ENCODE measurements around the gene EPHB2. TPM values are rescaled to one million over a fixed set of nuclear protein-coding genes. Genes with fewer than 3 reads are reported as not detected.

Gene EPHB2
- total RNA-seq, 1 donor, result under 0.01 TPM

DNA sequence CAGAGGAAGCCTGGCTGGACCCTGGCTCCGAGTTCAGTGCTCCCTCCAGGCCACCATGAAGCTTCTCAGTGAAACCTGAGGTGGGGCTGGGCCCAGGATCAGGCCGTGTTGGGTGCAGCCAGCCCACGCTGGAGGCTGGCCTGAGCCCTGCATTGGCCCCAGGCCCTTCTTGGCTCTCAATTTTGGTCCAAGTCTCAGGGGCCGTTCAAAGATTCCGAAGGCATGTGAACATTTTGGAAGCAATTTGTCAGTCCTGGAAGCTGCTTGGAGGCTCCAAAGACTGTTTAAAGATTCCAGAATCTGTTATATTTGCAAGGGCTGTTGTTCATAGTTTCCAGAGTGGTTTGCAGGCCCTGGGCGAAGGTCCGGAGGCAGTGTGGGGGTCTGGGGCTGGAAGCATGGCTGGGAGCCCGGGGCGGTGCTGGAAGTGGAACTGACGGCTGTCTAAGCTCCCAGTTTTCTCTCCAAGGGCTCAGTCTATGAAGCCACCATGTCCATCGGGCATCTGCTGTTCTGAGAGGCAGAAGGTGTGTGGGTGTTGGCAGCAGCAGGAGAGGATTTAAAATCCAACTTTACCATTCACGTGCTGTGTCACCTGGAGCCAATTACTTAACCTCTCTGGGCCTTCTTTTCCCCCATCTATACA is 104.9 kb downstream of the EPHB2 start:
- DNase-seq (ENCODE audit: low read depth in 2 of 3, low spot score in 2 of 3), result no peak

DNA sequence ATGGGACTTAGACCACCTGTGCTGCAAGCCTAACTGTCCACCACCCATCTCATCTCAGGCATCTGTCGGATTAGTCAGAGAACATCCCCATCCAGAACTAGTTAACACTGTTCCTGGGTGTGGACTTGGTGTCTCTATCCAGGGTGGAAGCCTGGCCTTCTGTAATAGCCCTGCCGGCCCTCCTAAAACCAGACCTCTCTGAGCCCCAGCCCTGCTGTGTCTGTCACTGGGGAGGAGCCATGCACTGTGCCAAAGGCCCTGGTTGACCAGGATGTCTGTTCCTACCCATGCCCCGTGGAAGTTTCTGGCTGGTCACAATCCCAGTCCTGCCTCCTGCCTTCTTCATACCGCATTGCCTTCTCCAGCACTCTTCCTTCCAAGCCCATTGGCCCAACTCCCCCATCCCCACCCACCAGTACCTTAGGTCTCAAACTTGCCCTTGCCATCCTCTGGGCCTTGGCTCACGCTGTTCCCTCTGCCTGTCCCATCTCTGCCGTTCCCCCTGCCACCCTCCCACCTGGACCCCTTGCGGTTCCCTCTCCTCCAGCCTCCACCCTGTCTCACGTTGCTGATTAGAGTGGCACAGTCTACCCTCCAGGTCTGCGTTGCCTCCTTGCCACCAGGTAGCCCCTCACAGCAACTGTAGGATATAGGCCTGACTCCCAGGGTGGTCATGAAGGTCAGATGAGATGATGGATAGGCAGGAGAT is 105.6 kb downstream of the EPHB2 start:
- DNase-seq (ENCODE audit: low read depth in 2 of 3, low spot score in 2 of 3), result no peak

DNA sequence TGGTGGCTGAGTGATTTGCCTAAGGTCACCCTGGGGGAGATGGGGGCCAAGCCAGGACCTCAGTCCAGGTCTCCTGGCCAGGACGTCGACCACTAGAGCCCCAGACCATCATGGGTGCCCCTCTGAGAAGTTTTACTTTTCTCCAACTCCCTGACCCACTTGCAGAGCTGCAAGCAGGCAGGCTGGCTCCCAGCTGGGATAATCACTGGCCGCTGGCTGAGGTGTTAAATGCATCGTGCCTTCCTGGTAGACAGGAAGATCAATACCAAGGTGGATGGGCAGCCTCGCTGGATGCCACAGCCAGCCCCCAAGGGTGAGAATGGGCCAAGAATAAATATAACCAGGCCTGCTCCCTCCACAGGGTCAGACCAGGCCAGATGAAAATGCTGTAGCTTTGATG is 106.2 kb downstream of the EPHB2 start:
- DNase-seq (ENCODE audit: low read depth in 2 of 3, low spot score in 2 of 3), result no peak

DNA sequence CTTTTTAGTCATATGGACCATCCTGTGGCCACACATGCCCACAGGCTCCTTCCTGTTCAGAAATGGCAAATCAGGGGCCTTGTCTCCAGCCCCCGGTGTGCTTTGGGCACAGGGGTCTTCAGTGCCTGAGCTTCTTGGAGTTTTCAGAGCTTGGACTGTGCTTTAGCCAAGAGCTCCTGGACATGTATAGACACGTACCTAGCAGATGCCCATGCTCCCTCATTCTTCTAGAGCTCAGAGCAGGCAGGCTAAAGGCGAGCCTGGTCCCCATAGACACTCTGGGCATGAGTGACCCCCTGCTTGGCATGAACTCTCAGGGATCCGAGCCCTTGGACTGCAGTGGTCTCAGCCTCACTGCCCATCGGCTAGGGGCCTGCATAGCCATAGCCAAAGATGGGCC is 106.8 kb downstream of the EPHB2 start:
- no peak for DNase-seq (ENCODE audit: low read depth in 2 of 3, low spot score in 2 of 3)

DNA sequence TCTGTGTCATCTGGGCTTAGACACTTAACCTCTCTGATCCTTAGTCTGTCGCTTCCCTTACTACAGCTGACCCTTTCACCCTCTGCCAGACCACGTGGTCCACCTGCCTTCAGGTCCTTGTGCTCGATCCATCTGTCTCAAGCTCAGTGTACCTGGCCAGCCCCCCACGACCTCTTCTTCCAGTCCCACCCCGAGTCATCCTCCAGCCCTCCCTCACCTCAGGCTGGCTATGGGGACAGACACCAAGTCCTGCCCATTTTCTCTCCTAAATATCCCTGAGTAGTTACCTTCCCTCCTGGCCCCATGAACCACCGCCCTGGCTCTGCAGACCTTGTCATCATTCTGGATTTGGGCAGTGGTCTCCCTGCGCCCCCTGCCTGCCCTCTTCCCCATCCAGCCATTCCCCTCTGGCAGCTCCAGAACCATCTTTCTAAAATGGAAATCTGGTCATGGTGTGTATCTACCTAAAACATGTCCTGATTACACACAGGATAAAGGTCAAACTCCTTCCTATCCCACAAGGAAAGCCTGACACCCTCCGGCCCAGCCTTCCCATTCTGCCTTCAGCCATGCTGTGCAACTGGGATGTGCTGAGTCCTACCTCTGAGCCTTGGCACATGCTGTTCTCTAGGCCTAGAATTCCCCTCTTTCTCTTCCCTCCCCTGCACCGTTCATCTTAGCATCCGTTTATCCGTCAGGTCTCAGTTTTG is 107.6 kb downstream of the EPHB2 start:
- DNase-seq (ENCODE audit: low read depth in 2 of 3, low spot score in 2 of 3), result no peak

DNA sequence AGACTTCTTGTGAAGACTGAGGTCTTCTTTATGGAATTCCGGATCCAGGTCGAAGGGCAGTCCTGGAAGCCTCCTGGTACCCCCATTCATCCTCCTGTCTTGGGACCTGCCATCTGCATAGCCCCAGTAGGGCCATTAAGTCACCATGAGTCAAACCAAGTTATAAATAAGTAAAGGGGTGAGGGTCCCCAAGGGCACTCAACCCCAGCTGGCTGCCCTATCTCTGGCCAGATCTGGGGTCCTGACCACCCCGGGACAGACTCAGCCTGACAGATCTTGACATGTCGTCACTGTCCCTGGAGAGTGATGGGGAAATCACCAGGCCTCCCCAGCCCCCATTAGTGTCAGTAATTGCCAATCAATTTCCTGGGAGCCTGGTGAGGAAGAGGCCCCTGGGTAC is 108.7 kb downstream of the EPHB2 start:
- DNase-seq (ENCODE audit: low read depth in 2 of 3, low spot score in 2 of 3), result no peak

DNA sequence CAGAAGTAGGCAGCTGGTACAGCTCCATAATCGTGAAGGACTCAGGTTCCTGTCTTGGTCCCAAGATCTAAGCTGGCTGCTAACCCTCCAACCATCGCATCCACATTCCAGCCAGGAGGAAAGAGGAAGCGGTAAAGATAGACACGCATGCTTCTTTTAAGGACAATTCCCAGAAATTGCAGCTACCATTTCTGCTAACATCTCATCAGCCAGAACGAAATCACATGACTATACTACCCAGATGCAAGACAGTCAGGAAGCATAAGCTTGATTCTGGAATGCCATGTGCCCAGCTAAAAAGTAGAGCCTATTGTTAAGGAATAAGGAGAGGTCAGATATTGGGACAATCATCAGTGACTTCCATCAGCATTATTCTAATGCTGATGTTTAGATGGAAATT is 110.4 kb downstream of the EPHB2 start:
- DNase-seq (ENCODE audit: low read depth in 2 of 3, low spot score in 2 of 3), result no peak

DNA sequence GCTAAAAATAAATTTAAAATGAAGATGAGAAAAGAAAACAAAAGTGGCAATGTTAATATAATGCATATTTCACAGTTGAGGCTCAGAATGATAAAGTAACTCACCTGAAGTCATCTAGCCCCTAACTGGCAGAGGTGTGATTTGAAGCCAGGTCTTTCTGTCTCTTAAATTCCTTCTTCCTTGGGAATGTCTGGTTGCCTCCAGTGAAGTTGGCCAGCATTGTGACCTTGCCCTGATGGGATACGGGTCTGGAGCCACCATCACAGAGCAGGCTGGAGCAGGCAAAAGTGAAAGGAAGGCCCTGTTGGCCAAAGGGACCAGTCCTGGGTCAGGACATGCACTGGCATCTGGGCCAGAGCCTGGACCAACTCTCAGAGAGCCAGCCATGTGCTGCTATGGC is 111.7 kb downstream of the EPHB2 start:
- DNase-seq (ENCODE audit: low read depth in 2 of 3, low spot score in 2 of 3), result no peak

DNA sequence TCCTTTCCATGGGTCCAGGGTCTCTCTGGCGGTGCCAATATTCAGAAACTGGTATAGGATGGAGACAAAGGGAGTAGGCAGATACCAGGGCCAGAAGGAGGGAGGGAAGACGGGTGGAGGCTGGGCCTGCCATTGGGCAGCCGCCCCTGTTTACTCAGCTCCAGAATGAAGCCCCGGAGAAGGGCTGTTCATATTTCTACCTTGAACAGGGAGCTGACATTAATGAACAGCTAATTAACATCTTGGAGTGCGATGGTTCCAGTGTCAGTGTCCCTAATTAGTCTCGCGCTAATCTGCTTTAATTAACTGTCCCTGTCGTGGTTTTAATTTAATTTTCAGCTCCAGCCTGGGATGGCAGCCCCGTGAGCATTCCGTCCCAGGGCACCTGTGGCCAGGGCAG is 113.8 kb downstream of the EPHB2 start:
- no peak for DNase-seq (ENCODE audit: low read depth in 2 of 3, low spot score in 2 of 3)

DNA sequence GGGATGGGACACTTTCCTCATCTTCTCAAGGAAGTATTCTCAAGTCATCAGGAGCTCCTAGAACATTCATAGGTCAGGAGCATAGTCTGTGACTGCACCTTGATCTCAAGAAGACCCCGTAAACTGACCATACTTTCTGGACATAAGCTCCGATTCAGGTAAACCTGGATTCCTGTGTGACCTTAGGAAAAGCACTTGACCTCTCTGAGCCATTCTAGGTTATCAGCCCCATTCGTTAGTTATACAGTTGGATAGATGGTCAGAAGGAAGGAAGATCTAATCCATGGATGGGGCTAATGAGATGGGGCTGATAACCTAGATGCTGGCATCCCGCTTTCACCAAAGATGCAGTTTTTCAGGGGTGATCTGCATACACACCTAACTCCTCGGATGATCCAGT is 114.3 kb downstream of the EPHB2 start:
- no peak for DNase-seq (ENCODE audit: low read depth in 2 of 3, low spot score in 2 of 3)

DNA sequence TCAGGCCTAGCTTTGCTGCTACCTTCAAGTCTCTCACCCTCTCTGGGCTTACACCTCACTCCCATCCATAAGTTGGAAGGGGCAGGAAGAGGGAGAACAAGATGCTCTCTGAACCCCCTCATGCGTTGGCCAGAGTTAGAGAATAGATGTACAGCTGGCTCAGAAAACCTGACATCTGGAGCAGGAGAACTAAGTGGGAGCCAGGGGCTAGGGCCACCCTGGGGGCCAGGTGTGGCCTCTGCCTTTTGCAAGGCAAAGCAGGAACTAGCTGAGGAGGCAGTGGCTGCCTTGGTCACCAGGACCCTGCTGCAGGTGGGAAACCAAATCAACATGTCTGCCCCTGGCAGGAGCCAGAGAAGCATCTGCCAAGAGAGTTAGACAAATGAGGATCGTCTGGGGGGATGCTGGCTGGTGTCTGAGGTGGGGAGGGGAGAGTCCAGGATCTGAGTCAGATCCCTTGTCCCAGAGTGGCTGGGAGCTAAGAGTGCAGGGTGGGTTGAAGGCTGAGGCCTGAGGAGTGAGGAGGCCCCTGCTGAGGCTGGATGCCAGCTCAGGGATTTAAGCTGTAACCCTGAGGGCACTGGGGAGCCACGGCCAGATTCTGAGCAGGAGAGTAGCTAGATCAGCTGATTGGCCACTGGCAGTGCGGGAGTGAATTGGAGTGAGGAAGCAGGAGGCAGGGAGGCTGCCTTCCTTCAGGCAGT is 115.0 kb downstream of the EPHB2 start:
- DNase-seq (ENCODE audit: low read depth in 2 of 3, low spot score in 2 of 3), result no peak

DNA sequence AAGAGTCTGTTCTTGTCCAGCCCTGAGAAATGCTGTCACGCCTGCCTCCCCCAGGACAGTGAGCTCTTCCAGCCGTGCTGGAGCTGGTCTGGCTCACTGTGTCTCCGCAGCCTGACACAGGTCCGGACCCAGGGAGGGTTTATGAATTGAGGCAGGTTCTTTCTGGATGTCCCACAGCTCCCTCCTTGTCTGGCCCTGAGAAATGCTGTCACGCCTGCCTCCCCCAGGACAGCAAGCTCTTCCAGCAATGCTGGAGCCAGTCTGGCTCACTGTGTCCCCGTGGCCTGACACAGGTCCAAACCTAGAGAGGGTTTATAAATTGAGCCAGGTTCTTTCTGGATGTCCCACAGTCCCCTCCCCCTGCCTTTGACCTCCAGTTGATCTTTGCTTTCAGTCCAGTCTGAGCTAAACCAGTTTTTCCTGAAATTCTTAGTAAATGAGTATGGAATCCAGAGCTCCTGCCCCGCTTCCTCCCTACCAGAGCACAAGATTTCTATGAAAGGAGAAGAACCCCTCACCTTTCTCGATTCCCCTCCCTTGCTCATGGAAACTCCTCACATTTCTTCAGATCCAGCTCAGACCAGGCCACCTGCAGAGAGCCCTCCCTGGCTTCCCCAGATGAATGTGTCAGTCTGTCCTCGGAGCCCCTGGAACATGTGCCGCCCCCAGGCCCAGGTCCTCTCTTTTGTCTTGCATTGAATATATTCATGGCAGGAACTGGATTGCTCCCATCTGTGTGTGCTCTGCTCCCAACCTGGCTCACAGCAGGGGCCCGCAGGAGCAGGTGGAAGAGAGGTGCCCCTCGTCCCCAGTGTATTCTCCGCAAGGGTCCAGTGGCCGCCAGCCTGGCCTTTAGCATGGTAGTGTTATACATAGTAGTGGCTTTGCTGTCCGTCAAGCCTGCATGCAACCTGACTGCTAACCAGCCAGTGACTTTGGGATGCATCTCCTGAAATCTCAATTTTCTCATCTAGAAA is 116.3 kb downstream of the EPHB2 start:
- no peak for DNase-seq (ENCODE audit: low read depth in 2 of 3, low spot score in 2 of 3)

DNA sequence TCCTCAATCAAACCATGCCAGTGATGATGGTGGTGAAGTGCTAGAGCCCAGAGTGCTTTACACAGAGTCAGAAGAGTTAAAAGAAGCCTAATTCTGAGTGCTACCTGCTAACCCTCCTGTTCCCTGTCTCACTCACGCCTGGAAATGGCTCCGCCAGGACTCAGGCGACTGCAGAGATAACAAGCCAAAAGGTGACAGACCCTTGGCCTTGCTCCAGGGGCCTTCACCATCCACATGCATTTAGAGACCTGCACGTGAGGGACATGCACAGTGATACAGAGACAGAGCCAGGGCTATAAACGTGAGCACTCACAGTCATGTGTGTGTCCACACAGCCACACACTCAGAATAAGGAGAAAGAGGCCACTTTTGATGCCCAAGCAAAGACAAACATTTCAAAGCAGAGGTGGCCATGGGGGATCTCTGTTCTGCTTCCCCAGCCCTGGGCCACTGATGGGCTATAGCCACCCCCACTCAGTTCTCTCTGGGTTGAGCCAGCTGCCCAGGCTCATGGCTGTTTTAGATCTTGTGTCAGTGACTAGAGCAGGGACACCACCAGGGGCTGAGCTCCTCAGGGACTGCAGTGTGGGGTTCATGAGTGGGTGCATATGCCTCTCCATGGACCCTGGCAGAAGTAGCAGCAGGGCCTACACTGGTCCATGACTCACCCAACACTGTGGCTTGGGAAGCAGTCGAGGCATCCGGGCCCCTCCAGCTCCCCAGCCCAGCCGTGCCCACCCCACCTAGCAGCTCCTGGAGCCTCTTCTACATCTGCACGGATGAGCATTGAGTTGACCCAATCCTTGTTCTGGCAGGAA is 117.2 kb downstream of the EPHB2 start:
- no peak for DNase-seq (ENCODE audit: low read depth in 2 of 3, low spot score in 2 of 3)

DNA sequence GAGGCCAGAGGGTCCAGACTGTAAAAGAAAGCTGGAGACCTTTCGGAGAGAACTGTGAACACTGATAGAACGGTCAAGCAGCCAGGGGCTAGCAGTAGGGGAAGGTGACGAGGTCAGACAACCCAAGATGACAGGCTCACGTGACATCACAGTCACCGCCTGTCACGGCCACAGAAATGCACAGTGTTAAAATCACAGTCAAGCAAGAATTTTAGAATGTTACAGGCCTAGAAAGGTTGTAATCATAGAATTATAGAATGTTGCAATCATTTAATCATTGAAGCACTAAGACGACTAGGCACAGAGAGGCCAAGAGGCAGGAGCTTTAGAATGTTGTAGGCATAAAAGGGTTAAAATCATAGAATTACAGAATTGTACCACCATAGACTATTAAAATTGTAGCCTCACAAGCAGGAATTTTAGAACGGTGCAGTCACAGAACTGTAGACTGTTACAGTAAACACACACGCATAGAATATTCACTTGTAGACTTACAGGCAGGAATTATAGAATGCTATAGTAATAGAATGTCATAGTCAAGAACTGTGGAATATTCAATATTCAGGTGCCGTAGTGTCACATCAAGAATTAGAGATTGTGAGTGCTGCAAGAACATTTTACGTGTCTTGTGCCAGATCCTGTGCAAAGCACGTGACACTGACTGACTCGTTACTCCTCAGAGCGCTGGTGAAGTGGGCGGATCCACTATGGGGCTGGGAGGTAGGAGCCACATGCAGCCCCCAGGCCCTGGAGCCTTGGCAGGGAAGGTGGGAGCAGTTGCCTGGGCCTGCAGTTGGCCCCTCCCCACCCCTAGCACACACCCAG is 118.1 kb downstream of the EPHB2 start:
- DNase-seq (ENCODE audit: low read depth in 2 of 3, low spot score in 2 of 3), result no peak

DNA sequence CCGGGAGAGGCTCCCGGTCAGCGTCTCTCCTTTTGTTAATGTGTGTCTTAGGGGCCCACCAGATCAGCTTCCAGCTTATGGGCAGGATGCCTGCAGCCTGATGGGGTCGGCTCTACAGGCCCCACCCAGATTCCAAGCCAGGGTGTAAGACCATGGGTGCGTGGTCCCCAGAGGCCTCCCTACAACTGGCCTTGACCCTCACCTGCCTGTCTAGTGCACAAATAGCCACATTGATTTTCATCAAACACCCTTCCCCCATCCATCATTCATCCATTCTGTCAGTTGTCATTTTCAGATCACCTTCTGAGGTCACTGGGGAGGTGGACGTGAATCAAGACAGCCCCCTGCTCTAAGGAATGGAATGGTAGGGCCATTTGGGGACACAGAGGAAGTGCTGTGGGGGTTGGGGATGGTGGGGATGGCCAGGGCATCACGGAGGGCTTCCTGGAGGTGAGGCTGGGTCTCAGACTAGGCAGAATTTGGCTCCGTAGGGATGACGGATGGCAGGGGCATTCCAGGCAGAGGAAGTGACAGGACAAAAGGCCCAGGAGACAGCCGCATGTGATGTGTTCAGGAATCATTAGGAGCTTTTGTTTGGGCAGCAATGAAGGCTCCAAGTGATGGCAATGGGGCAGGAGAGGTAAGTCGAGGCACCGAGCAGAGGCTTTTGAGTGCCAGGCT is 118.8 kb downstream of the EPHB2 start:
- DNase-seq (ENCODE audit: low read depth in 2 of 3, low spot score in 2 of 3), result no peak

DNA sequence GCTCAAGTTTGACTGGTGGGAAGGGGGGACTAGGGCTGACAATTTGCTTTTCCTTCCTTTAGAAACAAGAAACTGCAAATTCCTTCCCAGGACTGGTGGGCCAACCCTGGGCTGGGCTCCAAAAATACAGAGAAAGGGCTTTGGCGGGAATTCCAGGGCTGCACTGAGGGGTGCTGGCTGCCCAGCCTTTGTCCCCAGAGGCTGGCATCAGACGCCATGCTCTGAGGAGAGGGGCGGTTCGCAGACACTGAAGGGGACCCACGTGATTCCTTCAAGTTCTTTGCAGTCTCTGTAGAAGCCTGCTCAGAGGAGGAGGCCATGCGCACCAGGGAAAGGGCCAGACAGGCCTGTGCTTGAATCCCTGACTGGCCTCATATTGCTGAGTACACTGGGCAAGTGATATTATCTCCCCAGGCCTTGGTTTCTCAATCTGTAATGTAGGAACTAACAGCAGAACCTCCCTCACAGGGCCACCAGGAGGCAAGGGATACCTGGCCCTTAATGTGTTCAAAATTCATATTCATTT is 119.5 kb downstream of the EPHB2 start:
- DNase-seq (ENCODE audit: low read depth in 2 of 3, low spot score in 2 of 3), result no peak

DNA sequence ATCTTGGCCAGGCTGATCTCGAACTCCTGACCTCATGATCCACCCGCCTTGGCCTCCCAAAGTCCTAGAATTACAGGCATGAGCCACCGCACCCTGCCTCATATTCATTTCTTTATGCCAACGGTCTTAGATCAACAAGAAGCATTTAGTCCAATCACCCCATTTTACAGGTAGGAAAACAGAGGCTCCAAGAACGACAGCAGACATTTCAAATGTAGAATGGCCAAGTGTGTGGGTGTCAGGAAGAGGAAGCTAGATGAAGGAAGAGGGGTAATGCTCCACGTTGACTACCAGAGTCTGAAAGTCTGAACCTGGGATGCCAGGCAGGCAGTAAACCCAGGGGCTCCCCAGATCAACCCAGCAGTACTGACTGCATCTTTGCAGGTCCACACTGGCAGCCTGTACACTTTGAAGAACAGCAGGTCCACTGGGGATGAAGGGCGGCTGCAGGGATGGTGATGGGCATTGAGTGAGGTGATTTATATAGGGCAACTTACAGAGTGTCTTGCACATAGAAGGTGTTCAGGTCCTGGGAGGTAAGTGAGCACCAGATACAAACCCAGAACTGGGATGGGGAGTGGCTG is 120.2 kb downstream of the EPHB2 start:
- DNase-seq (ENCODE audit: low read depth in 2 of 3, low spot score in 2 of 3), result no peak

Measured in hematopoietic multipotent progenitor cell (in vitro differentiated cells).